Natural killer cell (primary cell): Measurements from ENCODE around the gene OR10H1. TPM values are rescaled to one million over a fixed set of nuclear protein-coding genes. Genes with fewer than 3 reads are reported as not detected.

Source experiments
- ATAC-seq, 3 donors: fragments of 150-1000 bp in 2 of 3; fragments of 200-7000 bp in 1 of 3; cut with Tn5 transposase; 1 replicate in 1 of 3; 2 replicates in 2 of 3; pipeline ENCODE4 v1.10.0; 2021; ENCODE audit warnings: mild to moderate bottlenecking in 2 of 3, moderate library complexity in 2 of 3
- DNase-seq, 2 donors: peaks; one replicate each; pipeline versions ENCODE4 v3.0.0 to v3.0.0-alpha.2; 2013 to 2021; ENCODE audit warnings: mixed read lengths in 1 of 2
- H3K27ac ChIP-seq: one replicate; pipeline ENCODE4 v1.5.1; 2013; ENCODE audit warnings: mild to moderate bottlenecking, low read length
- H3K27me3 ChIP-seq: one replicate; pipeline ENCODE4 v1.6.1; 2013; ENCODE audit warnings: low read length; ENCODE audit not compliant: control insufficient read depth, insufficient read depth
- H3K36me3 ChIP-seq: one replicate; pipeline ENCODE4 v1.6.1; 2013; ENCODE audit warnings: low read length; ENCODE audit not compliant: control insufficient read depth, insufficient read depth
- H3K4me1 ChIP-seq: one replicate; pipeline ENCODE4 v1.6.1; 2013; ENCODE audit warnings: low read length; ENCODE audit not compliant: control insufficient read depth, insufficient read depth
- H3K4me3 ChIP-seq: one replicate; pipeline ENCODE4 v1.5.1; 2013; ENCODE audit warnings: low read length
- H3K9me3 ChIP-seq: one replicate; pipeline ENCODE4 v1.6.1; 2013; ENCODE audit warnings: low read length; ENCODE audit not compliant: control insufficient read depth, insufficient read depth
- H3K27ac Mint-ChIP-seq, 2 donors: one replicate each; pipeline ENCODE4 v1.8.0; 2022; ENCODE audit warnings: mild to moderate bottlenecking in 2 of 2, mixed read lengths in 2 of 2, moderate library complexity in 1 of 2
- H3K27me3 Mint-ChIP-seq, 2 donors: one replicate each; pipeline ENCODE4 v1.8.0; 2022; ENCODE audit warnings: low read depth in 2 of 2, mixed read lengths in 2 of 2
- H3K36me3 Mint-ChIP-seq: one replicate; pipeline ENCODE4 v1.8.0; 2022; ENCODE audit warnings: mixed read lengths
- H3K4me1 Mint-ChIP-seq, 2 donors: one replicate each; pipeline ENCODE4 v1.8.0; 2022; ENCODE audit warnings: mixed read lengths in 2 of 2
- H3K4me3 Mint-ChIP-seq: one replicate; pipeline ENCODE4 v1.8.0; 2022; ENCODE audit warnings: mild to moderate bottlenecking, moderate library complexity, mixed read lengths
- H3K9me3 Mint-ChIP-seq, 2 donors: one replicate each; pipeline ENCODE4 v1.8.0; 2022; ENCODE audit warnings: mixed read lengths in 2 of 2
- CTCF ChIP-seq: fragments of 200-600 bp; IDR thresholded peaks from one replicate; pipeline ENCODE4 v1.8.0; 2022; ENCODE audit warnings: antibody characterized with exemption
- WGBS: methylation state at CpG from one replicate; pipeline ENCODE4 v1.1.7; 2013; ENCODE audit warnings: missing lambda C conversion rate; ENCODE audit not compliant: insufficient coverage; 5-methylcytosine and 5-hydroxymethylcytosine counted together
- intact Hi-C: fragments of 100-400 bp; cut with micrococcal nuclease; formaldehyde crosslinking; loops from one replicate; pipeline ENCODE4 v1.14.2; 2022
- total RNA-seq, 4 donors: library from RNA; stranded (reverse); fragments of 120-200 nt in 1 of 4; gene quantifications; one replicate each; pipeline versions ENCODE4 v1.2.3 to v1.2.4, GENCODE V29; 2013 to 2022

The OR10H1 gene
- total RNA-seq, 3 donors from 2014 or later (not counting 1 experiment from before 2014, with no cell fraction given) = 0.08 to 0.12 TPM; not detected in 1

GRCh38 chr19:15758379-15758778 lies 57.1 kb downstream of the OR10H1 start:
- WGBS = 70% methylated on average over 2 of the region's 2 CpGs
- H3K9me3 ChIP-seq = no peaks in the 10 kb centered on the region
- no peaks in the 10 kb centered on the region for H3K36me3 ChIP-seq
- DNase-seq (no peak), ATAC-seq (no peak)
- no peaks in the 10 kb centered on the region for H3K36me3 Mint-ChIP-seq
- H3K4me1 ChIP-seq = no peaks in the 10 kb centered on the region
- H3K4me3 Mint-ChIP-seq = no peak overlapping the region
- H3K27ac ChIP-seq = no peak overlapping the region
- TF ChIP-seq CTCF = no peak
- peaks cover 31% of the 10 kb centered on the region for H3K27me3 ChIP-seq
- intact Hi-C loops = no loop called here
- H3K27me3 Mint-ChIP-seq = peaks cover 47 to 79% of the 10 kb centered on the region in 2 donors
- no peak overlapping the region for H3K27ac Mint-ChIP-seq
- no peaks in the 10 kb centered on the region for H3K9me3 Mint-ChIP-seq
- no peaks in the 10 kb centered on the region for H3K4me1 Mint-ChIP-seq
- no peak overlapping the region for H3K4me3 ChIP-seq

Other genes starting within 250 kb of the OR10H1 start
- gene CYP4F8, start 200.4 kb downstream of the OR10H1 start, total RNA-seq = not detected
- 1 to 10 TPM in 1 of 3 donors, under 1 TPM in 1, not detected in 1; 0.07 to 3.4 TPM for gene CYP4F3, start 174.8 kb downstream of the OR10H1 start, total RNA-seq
- gene CYP4F12, start 142.6 kb downstream of the OR10H1 start, total RNA-seq = 1 to 10 TPM in 1 of 3 donors, under 1 TPM in 1, not detected in 1; 0.43 to 3.9 TPM
- not detected for gene OR10H2, start 87.6 kb downstream of the OR10H1 start, total RNA-seq
- gene OR10H3, start 77.7 kb downstream of the OR10H1 start, total RNA-seq = not detected
- not detected for gene OR10H5, start 28.0 kb downstream of the OR10H1 start, total RNA-seq
- gene CYP4F2, start 82.4 kb upstream of the OR10H1 start, total RNA-seq = under 1 TPM in 1 of 3 donors, not detected in 2; 0.75 TPM
- gene CYP4F11, start 118.9 kb upstream of the OR10H1 start, total RNA-seq = not detected
- gene OR10H4, start 133.3 kb upstream of the OR10H1 start, total RNA-seq = not detected